HG02588 (cell line): ENCODE results near the gene CRACR2A.

Source experiments
- ATAC-seq: cut with Tn5 transposase; IDR thresholded peaks from one replicate; pipeline ENCODE4 v1.9.1; 2021; ENCODE audit warnings: mild to moderate bottlenecking, moderate library complexity; ENCODE audit not compliant: unreplicated experiment

The CRACR2A gene

DNA sequence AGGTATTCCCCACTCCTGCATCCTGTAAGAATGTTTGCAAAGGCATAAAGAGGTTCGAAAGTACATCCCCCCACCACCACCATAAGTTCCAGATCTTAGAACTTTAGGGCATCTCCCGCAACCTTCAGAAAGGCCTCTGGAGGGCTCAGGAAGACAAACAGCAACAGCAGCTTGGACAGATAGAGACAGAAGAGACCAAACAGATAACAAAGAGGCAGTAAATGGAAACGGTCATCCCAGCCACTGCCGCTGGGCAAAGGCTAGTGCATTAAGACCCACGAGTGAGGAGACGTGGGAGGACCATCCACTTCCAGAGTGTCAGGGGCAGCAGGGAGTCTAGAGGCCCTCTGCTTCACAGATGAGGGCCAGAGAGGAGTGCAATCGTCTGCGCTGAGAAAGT, 124.3 kb downstream of the CRACR2A start:
- no peak for ATAC-seq

DNA sequence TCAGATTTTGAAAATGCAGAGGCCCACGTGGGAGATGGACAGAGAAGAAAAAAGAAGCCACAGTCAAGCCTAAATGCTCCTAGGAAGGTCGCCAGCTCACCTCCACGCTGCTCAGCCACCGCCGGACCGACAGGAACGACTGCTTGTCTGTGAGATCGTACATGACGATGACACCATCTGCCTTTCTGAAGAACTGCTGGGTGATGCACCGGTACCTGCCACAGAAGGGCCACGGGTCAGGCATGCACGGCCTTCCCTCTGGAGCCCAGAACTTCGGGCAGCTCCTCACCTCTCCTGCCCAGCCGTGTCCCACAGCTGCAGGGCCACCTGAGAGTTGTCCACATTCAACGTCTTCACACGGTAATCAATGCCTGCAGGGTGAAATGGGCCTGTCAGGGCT, 125.6 kb downstream of the CRACR2A start:
- ATAC-seq: no peak

DNA sequence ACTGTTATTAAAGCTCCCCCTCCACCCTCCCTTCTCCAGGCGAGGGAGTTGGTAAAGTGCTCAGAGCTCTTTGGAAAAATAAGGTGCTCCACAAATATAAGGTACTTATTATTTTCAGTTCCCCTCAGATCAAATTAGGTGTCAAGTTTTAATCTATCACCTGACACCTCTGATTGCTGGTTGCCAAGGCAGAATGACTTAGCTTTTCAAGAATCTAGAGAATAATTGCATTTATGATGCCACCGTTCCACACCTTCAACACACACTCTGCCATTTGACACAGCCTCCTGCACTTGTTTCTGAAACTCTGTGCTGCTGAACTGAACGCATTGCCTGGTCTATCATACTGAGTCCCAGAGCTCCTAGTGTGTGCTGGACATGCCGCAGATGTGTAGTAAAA, 128.6 kb downstream of the CRACR2A start:
- no peak for ATAC-seq

DNA sequence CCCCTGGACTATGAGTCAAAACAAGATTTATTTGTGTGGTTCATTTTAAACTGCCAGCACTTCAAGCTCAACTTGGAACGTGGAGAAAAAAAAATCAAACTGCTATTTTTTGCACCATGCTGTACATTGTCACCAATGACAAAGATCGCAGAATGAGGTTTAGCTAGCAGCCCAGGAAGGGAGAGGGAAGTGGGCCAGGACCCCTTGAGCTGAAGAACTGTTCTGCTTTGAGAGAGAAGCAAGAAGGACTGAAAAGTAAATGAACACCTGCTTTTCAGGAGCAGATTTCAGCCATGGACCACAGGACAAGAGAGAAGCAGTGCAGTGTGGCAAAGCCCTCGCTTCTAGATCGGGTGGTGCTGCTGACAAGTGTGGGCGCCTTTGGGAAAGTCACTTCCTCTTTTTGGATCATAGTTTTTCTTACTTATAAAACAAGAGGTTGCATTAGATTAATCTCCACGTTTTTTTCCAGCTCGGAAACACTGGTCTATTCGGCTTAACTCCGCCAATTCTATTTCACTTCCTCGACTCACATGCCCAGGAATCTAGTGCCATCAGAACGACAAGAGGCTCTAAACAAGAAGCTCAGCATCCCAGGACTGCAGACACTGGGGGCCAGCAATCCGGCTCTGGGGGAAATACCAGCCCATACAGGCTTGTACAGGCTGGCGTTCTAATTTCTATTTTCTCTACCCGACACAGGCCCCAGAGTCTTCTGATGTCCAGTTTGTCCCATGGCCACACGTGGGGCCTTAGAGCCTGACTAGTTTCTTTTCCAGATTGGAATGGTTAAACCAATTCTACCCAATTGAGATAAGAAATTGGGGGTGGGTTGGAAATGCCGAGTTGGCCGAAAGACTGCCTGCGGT, 129.9 kb downstream of the CRACR2A start:
- no peak for ATAC-seq

DNA sequence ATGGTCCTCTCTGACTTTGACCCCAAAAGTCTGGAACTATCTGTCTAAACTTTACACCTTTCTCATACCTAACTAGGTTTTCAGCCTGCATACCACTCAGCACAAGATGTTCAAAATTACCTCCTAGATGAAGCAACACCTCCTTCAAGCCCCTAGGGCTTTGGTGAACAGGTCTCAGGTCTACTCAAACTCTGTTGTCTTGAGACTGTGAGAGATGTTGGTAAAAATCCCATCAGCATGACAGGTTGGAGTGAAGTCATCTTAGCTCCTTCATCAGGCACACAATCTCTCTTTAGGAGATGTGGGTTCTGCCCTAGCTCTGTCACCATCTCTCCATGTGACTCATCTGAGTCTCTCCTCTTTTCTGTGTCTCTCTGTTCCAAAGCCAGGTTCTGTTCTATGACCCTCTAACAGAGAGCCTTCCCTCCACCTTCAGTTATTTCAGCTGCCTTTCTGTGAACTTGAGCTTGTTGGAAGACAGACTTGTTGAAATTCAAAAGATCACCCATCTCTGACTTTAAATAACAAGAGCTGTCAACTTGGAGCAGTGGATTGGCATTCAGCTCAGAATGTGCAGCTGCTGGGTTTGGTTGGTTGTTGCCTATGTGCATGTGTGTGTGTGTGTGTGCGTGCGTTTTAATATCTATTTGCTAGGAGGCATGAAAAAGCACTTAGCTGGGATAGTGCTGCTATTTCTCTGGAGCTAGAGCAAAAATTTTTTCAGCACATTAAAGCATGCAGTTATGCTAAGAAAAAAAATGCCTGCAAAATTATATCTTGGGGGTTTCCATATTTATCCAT, 130.7 kb downstream of the CRACR2A start:
- no peak for ATAC-seq

DNA sequence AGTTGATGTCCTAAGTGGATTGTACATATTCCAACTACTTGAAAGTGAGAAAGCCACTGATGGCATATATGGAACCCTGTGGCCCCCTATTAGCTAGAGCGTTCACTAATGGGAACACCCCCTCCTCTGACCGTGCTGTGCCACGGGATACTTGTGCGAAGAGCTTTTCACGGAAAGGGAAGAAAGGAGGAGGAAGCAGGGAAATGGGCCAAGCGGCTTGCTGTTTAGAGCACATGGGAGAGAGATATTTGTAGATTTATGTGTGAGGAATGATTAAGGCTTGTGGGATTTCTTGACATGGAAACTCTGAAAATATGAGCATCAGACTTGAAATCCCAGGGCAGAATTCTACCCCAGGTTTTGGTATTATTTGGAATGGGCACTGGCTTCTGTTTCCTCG, 132.1 kb downstream of the CRACR2A start:
- no peak for ATAC-seq

DNA sequence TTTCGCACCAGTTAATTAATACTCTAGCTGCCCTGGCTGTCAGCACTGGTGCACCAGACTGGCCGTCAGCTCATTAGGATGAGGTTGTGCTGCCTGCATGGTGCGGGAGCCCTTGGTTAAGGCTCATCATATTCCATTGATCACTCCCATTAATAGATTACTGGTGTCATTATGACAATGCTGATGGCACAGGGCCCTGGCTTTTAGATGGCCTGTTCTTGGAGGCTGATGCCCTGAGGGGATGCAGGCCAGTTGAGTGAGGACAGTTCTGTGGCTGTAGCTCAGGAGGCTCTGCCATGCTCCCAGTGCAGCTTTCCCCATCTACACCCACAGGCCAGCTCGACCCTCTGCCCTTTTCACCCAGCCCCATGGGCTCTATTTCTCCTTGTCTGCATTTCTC, 135.3 kb downstream of the CRACR2A start:
- no peak for ATAC-seq

DNA sequence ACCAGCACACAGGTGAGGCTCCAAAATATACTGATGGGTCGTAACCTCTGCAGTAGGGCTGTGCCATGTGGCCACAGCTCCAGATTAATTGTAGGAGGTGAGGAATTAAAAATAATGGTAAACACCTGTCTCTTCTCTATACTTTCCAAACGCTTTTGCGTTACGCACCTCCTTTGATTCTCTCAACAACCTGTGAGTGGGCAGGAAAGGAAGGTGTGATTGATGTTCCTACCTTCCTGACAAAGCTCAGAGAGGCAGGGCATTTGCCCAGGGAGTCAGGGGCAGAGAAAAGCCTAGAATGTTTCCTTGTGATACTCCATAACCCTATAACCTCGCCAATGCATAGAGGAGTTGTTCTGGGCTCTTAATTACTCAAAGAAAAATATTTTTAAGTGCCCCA, 137.0 kb downstream of the CRACR2A start:
- no peak for ATAC-seq

DNA sequence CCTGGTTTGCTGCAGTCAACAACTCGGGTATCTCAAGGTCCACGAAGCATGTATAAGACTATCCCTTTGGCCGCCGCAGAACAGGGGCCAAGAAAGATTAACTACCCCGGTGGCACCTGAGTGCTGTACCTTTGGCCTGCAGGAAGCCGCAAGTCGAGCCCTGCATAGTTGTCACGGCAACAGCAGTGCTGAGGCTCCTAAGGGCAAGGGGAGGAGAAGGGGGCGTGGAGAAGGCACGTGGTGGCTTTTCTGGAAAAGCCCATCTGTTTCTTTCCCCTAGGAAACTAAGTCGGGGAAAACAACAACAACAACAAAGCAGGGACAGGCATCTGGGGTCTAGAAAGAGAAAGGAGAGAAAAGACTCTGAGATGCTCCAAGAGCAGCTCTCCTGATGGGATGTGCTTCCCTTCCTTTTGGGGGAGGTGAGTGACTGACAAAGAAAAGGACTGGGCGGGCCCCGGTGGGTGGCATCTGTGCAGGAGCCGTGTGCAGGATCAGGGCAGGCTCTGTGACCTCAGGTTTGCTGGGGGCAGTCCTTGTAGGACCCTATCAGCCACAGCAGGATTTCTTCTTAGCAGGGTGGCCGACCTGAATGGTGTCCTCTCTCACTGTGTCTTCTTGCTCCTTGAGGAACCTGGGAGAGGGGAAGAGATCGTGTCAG, 138.0 kb downstream of the CRACR2A start:
- no peak for ATAC-seq

DNA sequence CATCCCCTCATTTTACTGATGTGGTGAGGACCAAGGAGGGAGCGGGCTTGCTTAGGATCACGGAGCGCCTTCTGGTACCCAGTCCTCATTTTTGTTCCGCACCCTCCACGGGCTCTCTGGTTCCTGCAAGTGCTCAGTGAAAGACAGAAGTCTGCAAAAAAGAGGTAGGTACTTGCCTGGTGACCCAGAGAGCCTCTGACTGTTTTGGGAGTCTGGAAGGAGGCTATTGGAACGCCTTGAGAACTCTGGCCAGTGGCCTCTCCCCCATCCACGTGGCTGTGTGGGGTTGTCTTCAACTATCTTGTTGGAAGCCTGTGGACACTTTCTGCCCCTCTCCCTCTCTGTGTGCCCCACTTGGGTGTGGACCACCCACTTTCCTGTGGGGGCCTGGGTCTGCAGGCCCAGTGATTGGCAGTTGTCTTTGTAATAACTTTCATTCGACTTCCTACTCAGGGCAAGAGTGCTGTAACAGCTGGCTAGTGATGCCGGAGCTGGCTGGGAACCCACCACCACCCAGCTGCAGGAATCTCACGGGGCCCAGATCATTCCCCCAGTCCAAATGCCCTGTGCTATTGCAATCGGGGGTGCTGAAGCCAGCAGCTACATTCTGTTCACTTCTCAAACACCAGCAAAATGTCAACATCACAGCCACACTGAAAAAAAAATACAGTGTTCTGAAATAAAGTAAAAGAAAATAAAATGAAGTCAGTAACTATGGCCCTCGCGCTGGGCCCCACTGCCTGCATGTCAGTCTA, 139.1 kb downstream of the CRACR2A start:
- no peak for ATAC-seq

DNA sequence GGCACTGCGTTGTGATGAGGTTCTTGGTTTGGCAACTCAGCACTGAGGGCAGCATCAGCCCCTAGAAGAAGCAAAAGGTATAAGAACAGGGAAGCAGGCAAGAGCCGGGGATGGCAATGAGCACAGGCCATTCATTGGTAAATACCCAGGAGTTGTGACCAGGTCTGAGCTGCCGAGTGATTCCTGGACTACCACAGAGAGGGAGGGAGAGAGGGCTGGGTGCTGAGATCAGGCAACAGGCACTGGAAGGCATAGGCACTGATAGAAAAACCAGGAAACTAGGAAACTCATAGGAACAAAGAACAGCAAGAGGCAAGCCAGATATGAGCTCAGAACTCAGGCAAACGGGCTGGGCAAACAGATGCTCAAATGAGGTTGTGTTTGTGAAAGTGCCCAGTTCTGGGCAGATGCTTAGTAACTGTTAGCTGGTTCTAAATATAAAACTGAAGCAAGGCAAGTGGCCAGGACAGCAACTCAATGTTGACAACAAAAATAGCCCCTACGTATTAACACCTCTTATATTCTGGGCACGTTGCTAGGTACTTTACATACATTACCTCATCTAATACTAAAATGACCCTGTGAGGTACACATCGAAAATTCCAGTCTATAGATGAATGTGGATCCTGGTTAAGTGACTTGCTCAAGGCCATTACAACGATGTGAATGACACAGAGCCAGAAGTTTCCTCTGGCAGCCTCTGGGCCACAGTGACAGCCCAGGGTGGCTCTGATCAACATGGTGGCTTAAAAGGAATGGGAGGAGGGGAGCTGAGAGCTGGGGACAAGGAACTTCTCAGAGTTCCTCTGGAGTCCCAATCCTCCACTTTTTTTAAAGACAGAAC, 140.8 kb downstream of the CRACR2A start:
- no peak for ATAC-seq

DNA sequence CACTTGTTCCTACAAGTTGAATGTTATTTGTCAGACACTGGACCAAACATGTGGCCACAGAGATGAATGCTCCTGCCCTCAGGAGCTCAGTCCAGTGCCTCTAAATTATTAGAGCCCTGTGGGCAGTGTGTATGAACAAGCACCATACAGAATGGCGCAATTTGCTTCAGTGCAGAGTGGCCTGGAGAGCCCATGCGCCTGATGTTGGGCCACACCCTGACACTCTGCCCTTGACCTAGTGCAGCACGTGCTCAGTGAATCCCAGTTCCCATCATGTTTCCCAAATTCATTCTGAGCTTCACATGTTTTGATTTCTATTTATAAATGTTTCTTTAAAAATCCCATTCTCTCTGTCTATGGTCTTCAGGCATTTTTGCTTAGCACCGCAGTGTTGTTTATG, 145.1 kb downstream of the CRACR2A start:
- ATAC-seq: no peak

DNA sequence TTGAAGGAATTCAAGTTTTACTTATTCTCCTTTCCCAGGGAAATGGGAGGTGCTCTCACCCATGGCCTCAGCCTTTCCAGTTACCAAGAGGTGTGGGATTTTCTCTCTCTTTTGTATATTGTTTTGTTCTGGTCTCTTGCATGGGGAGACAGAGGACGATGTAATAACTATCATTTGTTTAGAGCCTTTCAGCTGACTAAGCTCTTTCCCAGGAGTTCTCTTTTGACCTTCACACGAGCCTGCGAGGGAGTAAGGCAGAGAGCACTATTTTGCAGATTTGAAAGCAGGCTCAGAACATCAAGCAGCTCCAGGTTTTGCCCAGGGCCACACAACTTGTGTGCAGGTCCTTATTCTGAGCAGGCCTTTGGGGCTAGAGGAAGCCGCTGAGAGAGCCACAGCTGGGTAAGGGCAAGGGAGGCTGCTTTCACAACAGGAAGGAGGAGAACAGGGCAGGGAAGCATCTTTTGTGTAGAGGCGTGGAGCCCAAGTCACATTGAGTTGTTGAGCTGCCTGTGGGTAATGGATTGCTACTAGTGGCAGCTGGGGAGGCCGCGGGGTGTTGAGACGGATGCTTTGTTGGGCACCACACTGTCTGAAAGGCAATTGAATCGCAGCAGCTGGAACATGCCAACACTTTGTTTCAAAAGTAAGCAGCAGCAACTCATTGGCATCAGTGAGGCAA, 145.7 kb downstream of the CRACR2A start:
- ATAC-seq: no peak

DNA sequence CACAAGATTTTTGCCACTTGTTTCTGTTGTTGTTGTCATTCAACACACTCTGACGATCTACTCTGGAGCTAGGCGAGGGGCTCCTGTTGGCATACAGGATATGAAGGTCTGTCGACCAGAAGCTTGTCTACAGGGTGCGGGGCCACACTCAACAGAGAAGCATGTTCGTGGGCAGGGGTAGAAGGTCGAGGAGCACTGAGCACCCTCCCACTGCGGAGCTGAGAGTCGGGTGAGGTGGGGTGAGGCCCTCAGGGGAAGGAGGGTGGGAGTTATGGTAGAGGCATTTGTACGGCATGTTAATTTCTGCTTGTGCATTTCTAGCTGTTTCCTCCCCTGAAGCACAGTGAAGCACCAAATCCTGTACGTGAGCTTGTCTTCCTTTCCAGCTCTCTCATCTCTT, 146.8 kb downstream of the CRACR2A start:
- no peak for ATAC-seq

DNA sequence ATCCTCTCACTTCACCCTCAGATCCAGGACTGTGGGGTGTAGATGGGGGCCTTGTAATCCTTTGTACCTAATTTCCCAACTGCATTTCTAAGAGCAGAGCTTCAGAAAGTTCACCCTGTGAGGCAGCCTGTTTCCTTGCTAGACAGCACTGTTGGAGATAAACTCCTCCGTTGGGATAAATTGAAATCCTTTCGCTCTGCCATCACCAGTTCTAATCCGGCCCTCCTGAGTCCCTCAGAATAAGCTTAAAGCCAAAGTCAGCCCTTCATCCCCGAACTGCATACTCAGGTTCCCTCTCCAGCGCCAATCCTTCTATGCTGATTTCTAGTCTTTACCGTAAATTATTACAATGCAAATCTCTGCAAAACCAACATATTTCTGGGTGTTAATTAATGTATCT, 147.2 kb downstream of the CRACR2A start:
- no peak for ATAC-seq

DNA sequence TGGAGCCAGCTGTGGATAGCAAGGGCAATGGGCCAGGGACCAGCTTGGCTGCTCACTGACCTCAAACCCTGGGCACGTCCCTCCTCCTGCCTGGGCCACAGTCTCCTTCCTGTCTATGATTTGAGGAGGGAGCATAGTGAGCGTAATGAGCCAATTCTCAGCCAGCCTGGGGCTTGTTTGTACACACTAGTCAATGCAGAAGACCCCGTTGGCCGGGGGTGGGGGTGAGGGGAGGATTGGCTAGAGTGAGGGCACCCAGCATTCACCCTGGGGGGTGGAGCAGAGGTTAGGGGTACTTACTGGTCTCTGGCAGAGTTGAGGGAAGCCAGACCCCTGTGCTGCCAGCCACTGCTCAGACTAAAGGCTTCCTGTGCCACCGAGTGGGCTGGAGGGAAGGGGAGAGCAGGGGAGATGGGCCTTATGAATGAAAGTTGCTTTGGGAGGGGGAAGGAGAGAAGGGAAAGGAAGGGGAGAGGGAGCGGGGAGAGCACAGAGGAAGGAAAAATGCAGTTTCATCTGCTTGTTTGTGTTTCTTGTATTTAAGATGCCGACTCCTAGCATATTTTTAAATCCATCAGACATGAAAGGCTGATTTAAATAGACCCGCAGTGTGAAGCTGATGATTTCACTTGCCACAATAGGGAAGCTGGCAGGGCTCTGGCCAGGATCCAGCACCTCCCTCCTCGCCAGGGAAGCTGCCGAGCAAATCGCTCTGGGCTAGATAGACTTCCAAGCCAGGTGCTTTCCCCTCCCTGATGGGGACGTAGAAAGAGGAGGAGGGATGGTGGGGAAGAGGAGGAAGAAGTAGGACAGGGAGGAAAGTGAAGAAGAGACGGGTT, 147.9 kb downstream of the CRACR2A start:
- ATAC-seq: no peak

DNA sequence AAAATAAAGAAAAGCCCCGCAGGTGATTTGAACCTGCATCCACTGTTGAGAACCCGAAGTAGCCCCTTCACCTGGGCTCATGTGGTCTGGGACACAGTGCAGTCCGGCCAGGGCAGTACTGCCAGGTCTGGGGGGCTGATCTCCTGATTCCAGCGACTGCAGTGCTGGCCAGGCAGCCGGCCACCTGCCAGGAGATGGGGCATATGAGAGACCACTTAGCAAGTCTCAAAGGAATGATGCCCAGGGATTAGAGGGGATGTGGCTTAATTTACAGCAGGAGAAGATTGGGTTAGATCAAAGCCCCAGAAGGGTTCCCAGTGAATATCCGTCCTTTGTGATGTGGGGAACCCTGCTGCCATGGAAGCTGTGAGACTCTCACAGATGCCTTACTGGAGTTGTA, 148.6 kb downstream of the CRACR2A start:
- no peak for ATAC-seq

DNA sequence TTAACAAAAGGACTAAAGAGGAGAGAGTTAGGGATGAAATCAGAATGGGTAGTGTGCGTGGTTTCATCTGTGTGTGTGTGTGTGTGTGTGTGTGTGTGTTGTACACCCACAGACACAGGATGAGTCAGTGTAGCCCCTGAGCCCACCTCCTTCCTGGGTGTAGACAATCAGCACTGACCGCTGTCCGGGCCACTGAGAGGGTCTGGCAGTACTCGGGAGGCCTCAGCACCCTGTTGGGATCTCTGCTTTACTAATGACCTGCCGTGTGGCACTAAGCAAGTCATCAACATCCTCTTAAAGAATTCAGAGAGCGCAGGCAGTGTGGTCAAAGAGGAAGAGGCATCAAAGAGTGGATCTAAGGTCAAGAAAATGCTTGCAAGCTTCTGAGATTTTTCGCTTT, 149.3 kb downstream of the CRACR2A start:
- ATAC-seq: no peak

DNA sequence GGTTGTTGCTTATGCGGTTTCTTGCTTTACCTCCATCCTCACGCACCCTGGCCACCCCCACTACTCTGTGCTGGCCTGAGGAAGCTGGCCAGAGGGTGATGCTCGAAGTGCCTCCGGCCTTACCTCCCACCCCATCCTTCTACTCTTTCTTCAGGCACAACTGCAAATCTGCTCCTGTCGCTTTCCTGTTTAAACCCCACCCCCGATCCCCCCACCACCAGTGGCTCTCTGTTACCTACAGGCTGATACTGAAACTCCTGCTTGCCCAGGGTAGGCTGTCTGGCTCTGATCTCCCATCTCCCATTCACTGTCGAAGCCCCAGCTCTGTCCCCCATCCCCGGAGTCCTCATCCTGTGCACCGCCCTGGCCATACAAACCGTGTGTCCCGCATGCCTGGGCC, 150.4 kb downstream of the CRACR2A start:
- no peak for ATAC-seq
